GM19395 (cell line): ENCODE data around the gene MAGEF1.

ENCODE experiments used
- ATAC-seq: cut with Tn5 transposase; IDR thresholded peaks from one replicate; pipeline ENCODE4 v1.9.1; 2021; ENCODE audit warnings: mild to moderate bottlenecking, moderate library complexity; ENCODE audit not compliant: unreplicated experiment

The MAGEF1 gene

GRCh38 chr3:184691397-184692231 lies 20.2 kb downstream of the MAGEF1 start:
- ATAC-seq = no peak

GRCh38 chr3:184690192-184690883 lies 21.5 kb downstream of the MAGEF1 start:
- no peak for ATAC-seq

- no peak for ATAC-seq
Measured at GRCh38 chr3:184688882-184689271, 23.0 kb downstream of the MAGEF1 start.

- ATAC-seq = no peak
Measured at GRCh38 chr3:184688251-184688881, 23.5 kb downstream of the MAGEF1 start.

GRCh38 chr3:184687363-184688015 lies 24.4 kb downstream of the MAGEF1 start:
- no peak for ATAC-seq

GRCh38 chr3:184685646-184686045 lies 26.2 kb downstream of the MAGEF1 start:
- no peak for ATAC-seq

- no peak for ATAC-seq
Measured at GRCh38 chr3:184685055-184685454, 26.8 kb downstream of the MAGEF1 start.

- no peak for ATAC-seq
Measured at GRCh38 chr3:184683900-184684560, 27.8 kb downstream of the MAGEF1 start.

GRCh38 chr3:184683234-184683633 lies 28.6 kb downstream of the MAGEF1 start:
- no peak for ATAC-seq

GRCh38 chr3:184682671-184683070 lies 29.2 kb downstream of the MAGEF1 start:
- ATAC-seq = no peak

- ATAC-seq = no peak
Measured at GRCh38 chr3:184680385-184681345, 31.2 kb downstream of the MAGEF1 start.

- no peak for ATAC-seq
Measured at GRCh38 chr3:184679056-184679816, 32.6 kb downstream of the MAGEF1 start.

GRCh38 chr3:184678317-184679055 lies 33.4 kb downstream of the MAGEF1 start:
- no peak for ATAC-seq

GRCh38 chr3:184677344-184678316 lies 34.2 kb downstream of the MAGEF1 start:
- no peak for ATAC-seq

- no peak for ATAC-seq
Measured at GRCh38 chr3:184676927-184677326, 34.9 kb downstream of the MAGEF1 start.

- no peak for ATAC-seq
Measured at GRCh38 chr3:184674626-184675025, 37.2 kb downstream of the MAGEF1 start.
